ENCODE measurements around the gene AKT3.

DNA sequence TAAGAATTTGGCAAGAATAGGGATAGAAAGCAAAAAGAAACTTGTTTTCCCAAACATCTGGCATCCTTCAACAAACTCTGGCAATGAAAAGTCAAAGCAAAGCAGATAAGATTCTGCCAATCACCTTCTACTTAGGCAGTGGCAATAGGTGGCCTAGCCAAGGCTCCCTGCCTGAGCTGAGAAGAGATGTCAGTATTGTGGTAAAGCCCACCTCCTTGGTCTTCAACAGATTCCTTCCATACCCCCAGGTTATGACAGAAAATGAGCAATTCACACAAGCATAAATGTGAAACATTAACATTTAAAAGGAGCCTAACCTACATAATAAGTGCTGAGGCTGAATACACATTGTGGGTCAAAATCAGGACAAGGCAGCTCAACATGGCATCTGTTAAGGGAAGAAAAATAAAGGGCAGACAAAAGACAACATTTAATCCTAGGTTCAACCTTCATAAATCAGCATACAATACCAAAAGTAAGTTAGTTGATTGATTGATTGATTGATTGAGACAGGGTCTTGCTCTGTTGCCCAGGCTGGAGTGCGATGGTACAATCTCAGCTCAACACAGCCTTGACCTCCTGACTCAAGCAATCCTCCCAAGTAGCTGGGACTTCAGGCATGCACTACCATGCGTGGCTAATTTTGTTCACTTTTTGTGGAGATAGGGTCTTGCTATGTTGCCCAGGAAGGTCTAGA is 123.1 kb downstream of the AKT3 start:
- TF ChIP-seq, protein P1, sequence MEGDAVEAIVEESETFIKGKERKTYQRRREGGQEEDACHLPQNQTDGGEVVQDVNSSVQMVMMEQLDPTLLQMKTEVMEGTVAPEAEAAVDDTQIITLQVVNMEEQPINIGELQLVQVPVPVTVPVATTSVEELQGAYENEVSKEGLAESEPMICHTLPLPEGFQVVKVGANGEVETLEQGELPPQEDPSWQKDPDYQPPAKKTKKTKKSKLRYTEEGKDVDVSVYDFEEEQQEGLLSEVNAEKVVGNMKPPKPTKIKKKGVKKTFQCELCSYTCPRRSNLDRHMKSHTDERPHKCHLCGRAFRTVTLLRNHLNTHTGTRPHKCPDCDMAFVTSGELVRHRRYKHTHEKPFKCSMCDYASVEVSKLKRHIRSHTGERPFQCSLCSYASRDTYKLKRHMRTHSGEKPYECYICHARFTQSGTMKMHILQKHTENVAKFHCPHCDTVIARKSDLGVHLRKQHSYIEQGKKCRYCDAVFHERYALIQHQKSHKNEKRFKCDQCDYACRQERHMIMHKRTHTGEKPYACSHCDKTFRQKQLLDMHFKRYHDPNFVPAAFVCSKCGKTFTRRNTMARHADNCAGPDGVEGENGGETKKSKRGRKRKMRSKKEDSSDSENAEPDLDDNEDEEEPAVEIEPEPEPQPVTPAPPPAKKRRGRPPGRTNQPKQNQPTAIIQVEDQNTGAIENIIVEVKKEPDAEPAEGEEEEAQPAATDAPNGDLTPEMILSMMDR (IDR thresholded peaks at IDR 0.05; ENCODE audit: low read length) = no peak
- TF ChIP-seq EZH2 (optimal IDR thresholded peaks at IDR 0.05; ENCODE audit: low read depth, low read length) = no peak

Data from MM.1S (cell line).